ENCODE data around the gene C12orf50. TPM values are rescaled to one million over a fixed set of nuclear protein-coding genes. Genes with fewer than 3 reads are reported as not detected.
"Not testable (repeated sequence)": the region's sequence is repeated elsewhere in the genome, so short reads cannot be mapped to it uniquely, and the experiment has no call there.

The C12orf50 gene
- 0.58 and 0.69 TPM in 2 replicates for total RNA-seq (2014; rRNA removed; shearing (Covaris generic))
- polyA plus RNA-seq (2015; cell fraction: cytosol; rRNA removed) = 0.20 TPM in 1 of 2 replicates, not detected in the other
- polyA plus RNA-seq (2015; cell fraction: nucleus; rRNA removed) = 0.51 and 0.91 TPM in 2 replicates

GRCh38 chr12:88029093-88029665, at the start of gene C12orf50:
TSS of gene C12orf50 (minus strand) at chr12:88029401. CDS start at chr12:88026962, 2,439 bp downstream.
- in situ Hi-C loops (cut with HindIII; ENCODE audit: low pct_unique_long_range_greater_than_20kb, low sequenced_read_pairs) = no loop called here
- DNase-seq (ENCODE audit: low read depth, low spot score) = no peak

- no peak for DNase-seq (ENCODE audit: low read depth, low spot score)
- in situ Hi-C loops (cut with HindIII; ENCODE audit: low pct_unique_long_range_greater_than_20kb, low sequenced_read_pairs) = no loop called here
Measured at GRCh38 chr12:88067301-88067700, 38.1 kb upstream of the C12orf50 start.

GRCh38 chr12:88063375-88063774, 34.2 kb upstream of the C12orf50 start:
- in situ Hi-C loops (cut with HindIII; ENCODE audit: low pct_unique_long_range_greater_than_20kb, low sequenced_read_pairs) = no loop called here
- DNase-seq (ENCODE audit: low read depth, low spot score) = no peak

GRCh38 chr12:88062474-88062873, 33.3 kb upstream of the C12orf50 start:
- DNase-seq (ENCODE audit: low read depth, low spot score) = no peak
- in situ Hi-C loops (cut with HindIII; ENCODE audit: low pct_unique_long_range_greater_than_20kb, low sequenced_read_pairs) = no loop called here

GRCh38 chr12:88058719-88059077, 29.5 kb upstream of the C12orf50 start:
- in situ Hi-C loops (cut with HindIII; ENCODE audit: low pct_unique_long_range_greater_than_20kb, low sequenced_read_pairs) = no loop called here
- no peak for DNase-seq (ENCODE audit: low read depth, low spot score)

- in situ Hi-C loops (cut with HindIII; ENCODE audit: low pct_unique_long_range_greater_than_20kb, low sequenced_read_pairs) = no loop called here
- no peak for DNase-seq (ENCODE audit: low read depth, low spot score)
Measured at GRCh38 chr12:88057994-88058718, 29.0 kb upstream of the C12orf50 start.

- in situ Hi-C loops (cut with HindIII; ENCODE audit: low pct_unique_long_range_greater_than_20kb, low sequenced_read_pairs) = no loop called here
- no peak for DNase-seq (ENCODE audit: low read depth, low spot score)
Measured at GRCh38 chr12:88056571-88056970, 27.4 kb upstream of the C12orf50 start.

GRCh38 chr12:88052686-88053085, 23.5 kb upstream of the C12orf50 start:
- peak; percentile 75 for DNase-seq (ENCODE audit: low read depth, low spot score)
- in situ Hi-C loops (cut with HindIII; ENCODE audit: low pct_unique_long_range_greater_than_20kb, low sequenced_read_pairs) = no loop called here

- in situ Hi-C loops (cut with HindIII; ENCODE audit: low pct_unique_long_range_greater_than_20kb, low sequenced_read_pairs) = no loop called here
- no peak for DNase-seq (ENCODE audit: low read depth, low spot score)
Measured at GRCh38 chr12:88044035-88044434, 14.8 kb upstream of the C12orf50 start.

- in situ Hi-C loops (cut with HindIII; ENCODE audit: low pct_unique_long_range_greater_than_20kb, low sequenced_read_pairs) = no loop called here
- no peak for DNase-seq (ENCODE audit: low read depth, low spot score)
Measured at GRCh38 chr12:88037770-88038169, 8.6 kb upstream of the C12orf50 start.

GRCh38 chr12:88036353-88036965, 7.3 kb upstream of the C12orf50 start:
- in situ Hi-C loops (cut with HindIII; ENCODE audit: low pct_unique_long_range_greater_than_20kb, low sequenced_read_pairs) = no loop called here

GRCh38 chr12:88035907-88036289, 6.7 kb upstream of the C12orf50 start:
- DNase-seq (ENCODE audit: low read depth, low spot score) = no peak

More at GRCh38 chr12:88036353-88036965, 7.3 kb upstream of the C12orf50 start:
- DNase-seq (ENCODE audit: low read depth, low spot score) = no peak

GRCh38 chr12:88035271-88035906, 6.2 kb upstream of the C12orf50 start:
- peak; percentile 90 for DNase-seq (ENCODE audit: low read depth, low spot score)
- in situ Hi-C loops (cut with HindIII; ENCODE audit: low pct_unique_long_range_greater_than_20kb, low sequenced_read_pairs) = no loop called here

More at GRCh38 chr12:88035907-88036289, 6.7 kb upstream of the C12orf50 start:
- in situ Hi-C loops (cut with HindIII; ENCODE audit: low pct_unique_long_range_greater_than_20kb, low sequenced_read_pairs) = no loop called here

- in situ Hi-C loops (cut with HindIII; ENCODE audit: low pct_unique_long_range_greater_than_20kb, low sequenced_read_pairs) = not testable (repeated sequence)
Measured at GRCh38 chr12:88031161-88031560, 2.0 kb upstream of the C12orf50 start.

GRCh38 chr12:88026196-88026595, 3.0 kb downstream of the C12orf50 start:
- in situ Hi-C loops (cut with HindIII; ENCODE audit: low pct_unique_long_range_greater_than_20kb, low sequenced_read_pairs) = no loop called here
- no peak for DNase-seq (ENCODE audit: low read depth, low spot score)

More at GRCh38 chr12:88031161-88031560, 2.0 kb upstream of the C12orf50 start:
- not testable (repeated sequence) for DNase-seq (ENCODE audit: low read depth, low spot score)

GRCh38 chr12:88017964-88018363, 11.2 kb downstream of the C12orf50 start:
- no peak for DNase-seq (ENCODE audit: low read depth, low spot score)
- in situ Hi-C loops (cut with HindIII; ENCODE audit: low pct_unique_long_range_greater_than_20kb, low sequenced_read_pairs) = no loop called here

- DNase-seq (ENCODE audit: low read depth, low spot score) = no peak
- in situ Hi-C loops (cut with HindIII; ENCODE audit: low pct_unique_long_range_greater_than_20kb, low sequenced_read_pairs) = no loop called here
Measured at GRCh38 chr12:88015825-88016224, 13.4 kb downstream of the C12orf50 start.

- in situ Hi-C loops (cut with HindIII; ENCODE audit: low pct_unique_long_range_greater_than_20kb, low sequenced_read_pairs) = no loop called here
- no peak for DNase-seq (ENCODE audit: low read depth, low spot score)
Measured at GRCh38 chr12:88011755-88012154, 17.4 kb downstream of the C12orf50 start.
